B cell (primary cell): ENCODE results near the gene SLCO2B1. TPM values are rescaled to one million over a fixed set of nuclear protein-coding genes. Genes with fewer than 3 reads are reported as not detected.

ENCODE experiments used
- ATAC-seq: fragments of 200-7000 bp; cut with Tn5 transposase; one replicate; pipeline ENCODE4 v1.10.0; 2021; ENCODE audit warnings: low read depth, mild to moderate bottlenecking, moderate number of reproducible peaks, moderate library complexity
- CTCF ChIA-PET: fragments of 350-600 bp; sonication (Branson Sonifier 250); formaldehyde crosslinking; loops from one replicate; lab custom pipeline; 2021; ENCODE audit warnings: antibody characterized with exemption, inconsistent platforms; lab: Charles Lee
- POLR2A ChIA-PET: fragments of 350-600 bp; sonication (Branson Sonifier 250); formaldehyde crosslinking; loops from one replicate; lab custom pipeline; 2021; ENCODE audit warnings: antibody characterized with exemption; lab: Charles Lee
- DNase-seq: peaks from one replicate; pipeline ENCODE4 v3.0.0; 2013
- H2AFZ ChIP-seq: 2 replicates; pipeline ENCODE4 v1.6.1; 2012; ENCODE audit warnings: mild to moderate bottlenecking, low read depth, low read length; ENCODE audit not compliant: insufficient read depth, poor library complexity, severe bottlenecking
- H3K27ac ChIP-seq, 2 donors: 1 replicate in 1 of 2; 2 replicates in 1 of 2; pipeline ENCODE4 v1.5.1; 2012 to 2013; ENCODE audit warnings: low read length in 2 of 2, mild to moderate bottlenecking in 2 of 2, moderate library complexity in 1 of 2
- H3K27me3 ChIP-seq, 4 experiments: fragments of 200-600 bp in 1 of 4; sonication (generic) in 1 of 4; replicated peaks in 1 of 4; 1 replicate in 2 of 4; 2 replicates in 2 of 4; pipeline versions ENCODE4 v1.6.1 to v1.7.0; 2013 to 2016; ENCODE audit warnings: low read length in 3 of 4, mild to moderate bottlenecking in 2 of 4, mixed read lengths in 1 of 4, moderate library complexity in 1 of 4; ENCODE audit not compliant: insufficient read depth in 4 of 4, control insufficient read depth in 3 of 4; ENCODE audit errors: control extremely low read depth in 1 of 4
- H3K36me3 ChIP-seq, 2 experiments: replicated peaks in 1 of 2; 1 replicate in 1 of 2; 2 replicates in 1 of 2; pipeline versions ENCODE4 v1.6.1 to v1.7.1; 2013; ENCODE audit warnings: low read length in 1 of 2; ENCODE audit not compliant: insufficient read depth in 2 of 2, control insufficient read depth in 1 of 2; ENCODE audit errors: control extremely low read depth in 1 of 2, extremely low read depth in 1 of 2
- H3K4me1 ChIP-seq, 2 donors: fragments of 200-600 bp in 1 of 2; sonication (generic) in 1 of 2; 1 replicate in 1 of 2; 2 replicates in 1 of 2; pipeline versions ENCODE4 v1.5.1 to v1.6.1; 2013 to 2017; ENCODE audit warnings: low read length in 2 of 2; ENCODE audit not compliant: control insufficient read depth in 2 of 2, insufficient read depth in 2 of 2
- H3K4me2 ChIP-seq: replicated peaks from 2 replicates; pipeline ENCODE3; 2012; ENCODE audit warnings: mild to moderate bottlenecking, low read depth, low read length; ENCODE audit not compliant: poor library complexity, severe bottlenecking
- H3K4me3 ChIP-seq, 5 experiments: fragments of 200-600 bp in 1 of 5; sonication (generic) in 1 of 5; 1 replicate in 3 of 5; 2 replicates in 2 of 5; pipeline versions ENCODE4 v1.5.1 to v1.7.0; 2011 to 2016; ENCODE audit warnings: low read length in 4 of 5, mild to moderate bottlenecking in 4 of 5, low read depth in 2 of 5, control low read depth in 1 of 5, moderate library complexity in 1 of 5; ENCODE audit not compliant: insufficient read depth in 1 of 5; ENCODE audit errors: control extremely low read depth in 1 of 5, extremely low read depth in 1 of 5
- H3K79me2 ChIP-seq: fragments of 200-600 bp; sonication (generic); one replicate; pipeline ENCODE4 v1.6.0; 2016; ENCODE audit warnings: low read length; ENCODE audit not compliant: control insufficient read depth, insufficient read depth
- H3K9ac ChIP-seq: fragments of 200-600 bp; sonication (generic); 2 replicates; pipeline ENCODE4 v1.6.1; 2017; ENCODE audit warnings: mild to moderate bottlenecking, low read length, moderate library complexity
- H3K9me3 ChIP-seq, 3 donors: one replicate each; pipeline versions ENCODE4 v1.6.1 to v1.7.1; 2013; ENCODE audit warnings: low read length in 2 of 3; ENCODE audit not compliant: control insufficient read depth in 2 of 3, insufficient read depth in 1 of 3; ENCODE audit errors: control extremely low read depth in 1 of 3
- H4K20me1 ChIP-seq: 2 replicates; pipeline ENCODE4 v1.6.0; 2012; ENCODE audit warnings: mild to moderate bottlenecking, low read length; ENCODE audit not compliant: insufficient read depth, control insufficient read depth, poor library complexity, severe bottlenecking
- H3K27ac Mint-ChIP-seq: one replicate; pipeline ENCODE4 v1.8.0; 2021; ENCODE audit warnings: mixed read lengths
- H3K27me3 Mint-ChIP-seq: one replicate; pipeline ENCODE4 v1.8.0; 2021; ENCODE audit warnings: mixed read lengths
- H3K4me1 Mint-ChIP-seq: one replicate; pipeline ENCODE4 v1.8.0; 2021; ENCODE audit warnings: mixed read lengths
- H3K4me3 Mint-ChIP-seq: one replicate; pipeline ENCODE4 v1.8.0; 2021; ENCODE audit warnings: mixed read lengths
- H3K9me3 Mint-ChIP-seq: one replicate; pipeline ENCODE4 v1.8.0; 2022; ENCODE audit warnings: mixed read lengths; ENCODE audit not compliant: insufficient read depth
- CTCF ChIP-seq: fragments of 200-600 bp; IDR thresholded peaks from one replicate; pipeline ENCODE4 v1.8.0; 2022; ENCODE audit warnings: antibody characterized with exemption, mild to moderate bottlenecking
- EZH2 ChIP-seq: IDR thresholded peaks from 2 replicates; pipeline ENCODE4 v1.6.1; 2012; ENCODE audit warnings: borderline replicate concordance, low read depth, mild to moderate bottlenecking, moderate library complexity, low read length; ENCODE audit not compliant: insufficient read depth, poor library complexity, severe bottlenecking
- WGBS: methylation state at CpG from one replicate; pipeline ENCODE4 v1.1.5; 2013; ENCODE audit warnings: missing lambda C conversion rate; ENCODE audit not compliant: insufficient coverage; 5-methylcytosine and 5-hydroxymethylcytosine counted together
- intact Hi-C: fragments of 100-400 bp; cut with micrococcal nuclease; formaldehyde crosslinking; loops from one replicate; pipeline ENCODE4 v1.10.0; 2022
- polyA plus RNA-seq: library from polyadenylated mRNA; depleted of rRNA; stranded (reverse); fragments of >200 nt; gene quantifications from 2 replicates; pipeline ENCODE4 v1.2.3, GENCODE V29; 2012
- total RNA-seq, 2 donors: library from RNA; stranded (reverse); fragments of 120-200 nt in 1 of 2; gene quantifications; 1 replicate in 1 of 2; 2 replicates in 1 of 2; pipeline versions ENCODE4 v1.2.3 to v1.2.4, GENCODE V29; 2013 to 2022

SLCO2B1 gene
- total and polyA plus RNA-seq, 2 donors (not counting 1 experiment from before 2014, with no cell fraction given): 1.2 TPM; not detected in 1

- CTCF ChIA-PET: interaction anchor here (0.7 to 4.9 kb wide), 17 partner anchors 12 to 380 kb away, joined by 3 to 60 read pairs (median 4); no protein-coding TSS in a partner anchor
- peaks cover 66% of the 10 kb centered on the region for H3K27me3 Mint-ChIP-seq
- Histone ChIP-seq H3K9me3 (no peaks in the 10 kb centered on the region), H3K4me3 (peak overlapping the region in 3 of 5 experiments; percentile 46 to 60 (median 52)), H3K79me2 (no peaks in the 10 kb centered on the region), H3K27me3 (peaks cover 0 to 54% (median 26%) of the 10 kb centered on the region in 4 experiments), H3K4me2 (peak overlapping the region; percentile 93), H3K9ac (peak overlapping the region; percentile 60), H2AFZ (peak overlapping the region; percentile 70), H3K4me1 (peaks cover 12 to 15% of the 10 kb centered on the region in 2 donors), H3K36me3 (no peaks in the 10 kb centered on the region), H4K20me1 (no peaks in the 10 kb centered on the region), H3K27ac (no peak overlapping the region)
- peak overlapping the region; percentile 77 for H3K4me3 Mint-ChIP-seq
- H3K4me1 Mint-ChIP-seq: peaks cover 7% of the 10 kb centered on the region
- DNase-seq (peak; percentile 90), ATAC-seq (peak; percentile 97)
- no peak for TF ChIP-seq EZH2
- peak; percentile 80 for TF ChIP-seq CTCF
- POLR2A ChIA-PET: interaction anchor here (0.9 kb wide), 1 partner anchor 22 kb away, joined by 3 read pairs; no protein-coding TSS in a partner anchor
- no peak overlapping the region for H3K27ac Mint-ChIP-seq
- 3% methylated on average over 140 of the region's 140 CpGs for WGBS
- H3K9me3 Mint-ChIP-seq: no peaks in the 10 kb centered on the region
- intact Hi-C loops: loop anchor here (1.0 to 2.0 kb wide), 2 partner anchors 101 to 312 kb away; no protein-coding TSS in a partner anchor
These were observed 90.4 kb downstream of the SLCO2B1 start for GRCh38 chr11:75241036-75241905.
